GM12875 (cell line): ENCODE measurements around the gene SCARB1.

Experiments used
- H3K4me3 ChIP-seq: one replicate; pipeline ENCODE4 v1.5.1; 2011; ENCODE audit warnings: low read depth, low read length, control low read depth
- TF ChIP-seq, protein P1 (sequence below): IDR thresholded peaks from 2 replicates; pipeline ENCODE4 v1.5.1; 2011; ENCODE audit warnings: low read depth, mild to moderate bottlenecking, control low read depth, inconsistent platforms, low read length, moderate library complexity, borderline replicate concordance; ENCODE audit not compliant: insufficient read depth

SCARB1 gene

DNA sequence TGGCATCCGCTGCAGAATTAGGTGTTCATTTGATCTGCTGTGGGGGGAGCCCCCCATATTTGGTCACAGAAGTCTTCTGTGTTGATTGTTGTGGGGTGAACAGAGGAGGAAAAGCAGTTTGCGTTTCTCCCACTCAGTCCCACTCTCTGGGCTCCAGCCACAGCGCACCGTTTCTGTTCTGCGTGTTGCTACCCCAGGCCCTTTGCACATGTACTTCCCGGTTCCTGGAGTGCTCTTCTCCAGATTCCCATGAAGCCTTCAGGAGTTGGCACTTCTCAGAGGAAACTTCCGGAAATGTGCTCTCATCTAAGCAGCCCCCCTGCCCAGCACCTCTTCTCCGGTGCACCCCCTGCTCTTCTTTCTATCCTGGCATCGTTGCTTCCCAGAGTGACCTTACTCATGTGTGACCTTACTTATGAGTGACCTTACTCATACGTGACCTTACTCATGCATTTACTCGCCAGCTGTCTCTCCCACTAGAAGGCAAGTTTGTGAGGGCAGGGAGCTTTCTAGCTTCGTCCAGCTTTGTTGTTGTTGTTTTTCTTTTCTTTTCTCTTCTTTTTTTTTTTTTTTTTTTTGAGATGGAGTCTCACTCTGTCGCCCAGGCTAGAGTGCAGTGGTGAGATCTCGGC is 93.7 kb downstream of the SCARB1 start:
- TF ChIP-seq, protein P1, sequence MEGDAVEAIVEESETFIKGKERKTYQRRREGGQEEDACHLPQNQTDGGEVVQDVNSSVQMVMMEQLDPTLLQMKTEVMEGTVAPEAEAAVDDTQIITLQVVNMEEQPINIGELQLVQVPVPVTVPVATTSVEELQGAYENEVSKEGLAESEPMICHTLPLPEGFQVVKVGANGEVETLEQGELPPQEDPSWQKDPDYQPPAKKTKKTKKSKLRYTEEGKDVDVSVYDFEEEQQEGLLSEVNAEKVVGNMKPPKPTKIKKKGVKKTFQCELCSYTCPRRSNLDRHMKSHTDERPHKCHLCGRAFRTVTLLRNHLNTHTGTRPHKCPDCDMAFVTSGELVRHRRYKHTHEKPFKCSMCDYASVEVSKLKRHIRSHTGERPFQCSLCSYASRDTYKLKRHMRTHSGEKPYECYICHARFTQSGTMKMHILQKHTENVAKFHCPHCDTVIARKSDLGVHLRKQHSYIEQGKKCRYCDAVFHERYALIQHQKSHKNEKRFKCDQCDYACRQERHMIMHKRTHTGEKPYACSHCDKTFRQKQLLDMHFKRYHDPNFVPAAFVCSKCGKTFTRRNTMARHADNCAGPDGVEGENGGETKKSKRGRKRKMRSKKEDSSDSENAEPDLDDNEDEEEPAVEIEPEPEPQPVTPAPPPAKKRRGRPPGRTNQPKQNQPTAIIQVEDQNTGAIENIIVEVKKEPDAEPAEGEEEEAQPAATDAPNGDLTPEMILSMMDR = no peak
- no peak overlapping the region for H3K4me3 ChIP-seq

DNA sequence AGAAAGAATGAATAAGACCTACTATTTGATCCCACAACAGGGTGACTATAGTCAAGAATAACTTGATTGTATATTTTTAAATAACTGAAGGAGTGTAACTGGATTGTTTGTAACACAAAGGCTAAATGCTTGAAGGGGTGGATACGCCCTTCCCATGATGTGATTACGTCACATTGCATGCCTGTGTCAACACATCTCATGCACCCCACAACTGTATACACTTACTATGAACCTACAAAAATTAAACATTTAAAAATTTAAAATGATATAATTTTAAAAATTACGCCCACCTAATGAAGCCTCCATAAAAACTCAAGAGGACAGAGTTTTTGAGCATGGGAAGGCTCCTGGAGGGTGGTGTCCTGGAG is 94.5 kb downstream of the SCARB1 start:
- TF ChIP-seq, protein P1 = no peak
- H3K4me3 ChIP-seq = no peak overlapping the region

DNA sequence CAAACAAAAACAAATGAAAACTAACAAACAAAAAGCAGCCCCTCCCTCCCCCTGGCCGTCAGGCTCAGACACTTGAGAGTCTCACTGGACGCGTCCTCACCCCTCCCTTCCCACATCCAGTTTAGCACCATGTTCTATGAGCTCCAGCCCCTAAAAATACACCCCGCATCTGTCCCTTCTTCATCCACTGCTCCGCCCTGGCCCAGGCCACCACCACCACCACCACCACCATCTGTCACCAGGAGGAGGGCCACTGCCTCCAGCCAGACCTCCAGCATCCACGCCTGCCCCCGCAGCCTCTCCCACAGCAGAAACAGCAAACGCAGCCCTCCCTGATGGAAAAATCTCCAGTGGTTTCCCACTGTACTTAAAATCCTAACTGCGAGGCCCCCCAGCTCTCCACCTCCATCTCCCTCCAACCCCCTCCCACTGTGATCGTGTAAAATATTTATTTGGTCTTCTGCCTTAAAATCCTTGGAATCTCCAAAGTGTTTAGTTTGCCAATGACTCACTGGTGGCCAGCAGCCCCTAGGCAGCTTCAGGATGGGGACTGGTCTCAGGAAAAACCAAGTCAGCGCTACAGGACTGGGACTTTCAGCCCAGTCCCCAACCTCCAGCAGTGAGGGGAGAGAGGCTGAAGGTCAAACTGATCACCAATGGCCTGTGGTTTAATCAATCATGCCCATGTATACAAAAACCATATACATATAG is 95.1 kb downstream of the SCARB1 start:
- TF ChIP-seq, protein P1 = no peak
- H3K4me3 ChIP-seq = no peak overlapping the region

DNA sequence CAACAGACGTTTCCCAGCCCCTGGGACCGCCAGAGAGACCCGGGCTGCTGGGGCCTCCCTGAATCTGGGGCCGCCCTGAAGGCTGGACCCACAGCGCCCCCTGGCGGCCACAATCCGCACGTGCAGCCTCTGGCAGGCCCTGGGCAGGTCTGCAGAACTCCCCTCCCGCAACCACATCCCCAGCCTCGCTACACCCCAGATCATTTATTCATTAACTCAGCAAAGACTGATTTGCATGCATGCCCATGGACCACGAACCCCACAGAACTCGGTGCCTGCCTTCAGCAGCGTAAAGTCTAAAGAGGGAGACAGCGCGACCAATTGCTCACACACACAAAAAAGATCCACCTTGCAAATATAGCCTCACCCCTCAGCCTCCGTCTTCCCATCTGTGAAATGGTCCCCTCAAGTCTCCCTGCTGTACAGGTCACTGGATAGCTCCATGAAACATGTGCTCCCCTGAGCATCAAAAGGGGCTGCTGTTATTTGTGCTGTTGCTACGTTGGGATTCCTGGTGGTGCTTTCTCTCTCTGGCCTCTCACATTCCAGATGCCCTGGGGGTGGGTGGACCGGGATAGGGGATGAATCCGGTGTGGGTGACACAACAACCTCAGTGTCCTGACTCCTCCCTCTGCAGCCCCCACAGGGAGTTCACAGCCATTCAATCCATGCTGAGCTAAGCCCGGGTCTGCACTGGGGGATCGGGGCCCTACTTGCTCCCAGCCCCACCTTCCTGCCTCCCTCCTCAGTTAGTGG is 96.4 kb downstream of the SCARB1 start:
- H3K4me3 ChIP-seq = no peak overlapping the region
- TF ChIP-seq, protein P1 = peak; percentile 94

DNA sequence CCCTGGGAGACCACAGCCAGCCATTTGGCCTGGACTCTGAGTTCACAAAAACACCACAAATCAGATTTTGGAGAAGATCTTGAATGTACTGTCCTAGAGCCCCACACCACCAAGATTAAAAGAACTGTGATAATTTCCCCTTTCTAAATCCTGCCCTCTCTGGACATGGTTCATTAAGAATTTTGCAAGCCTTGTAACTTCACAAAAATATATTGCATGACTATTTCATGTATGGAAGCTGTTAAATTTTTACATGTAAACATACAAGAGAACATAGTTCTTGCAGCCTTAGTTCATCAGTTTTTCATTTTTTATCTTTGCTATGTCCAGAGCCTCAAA is 97.0 kb downstream of the SCARB1 start:
- no peak overlapping the region for H3K4me3 ChIP-seq
- TF ChIP-seq, protein P1 = no peak

DNA sequence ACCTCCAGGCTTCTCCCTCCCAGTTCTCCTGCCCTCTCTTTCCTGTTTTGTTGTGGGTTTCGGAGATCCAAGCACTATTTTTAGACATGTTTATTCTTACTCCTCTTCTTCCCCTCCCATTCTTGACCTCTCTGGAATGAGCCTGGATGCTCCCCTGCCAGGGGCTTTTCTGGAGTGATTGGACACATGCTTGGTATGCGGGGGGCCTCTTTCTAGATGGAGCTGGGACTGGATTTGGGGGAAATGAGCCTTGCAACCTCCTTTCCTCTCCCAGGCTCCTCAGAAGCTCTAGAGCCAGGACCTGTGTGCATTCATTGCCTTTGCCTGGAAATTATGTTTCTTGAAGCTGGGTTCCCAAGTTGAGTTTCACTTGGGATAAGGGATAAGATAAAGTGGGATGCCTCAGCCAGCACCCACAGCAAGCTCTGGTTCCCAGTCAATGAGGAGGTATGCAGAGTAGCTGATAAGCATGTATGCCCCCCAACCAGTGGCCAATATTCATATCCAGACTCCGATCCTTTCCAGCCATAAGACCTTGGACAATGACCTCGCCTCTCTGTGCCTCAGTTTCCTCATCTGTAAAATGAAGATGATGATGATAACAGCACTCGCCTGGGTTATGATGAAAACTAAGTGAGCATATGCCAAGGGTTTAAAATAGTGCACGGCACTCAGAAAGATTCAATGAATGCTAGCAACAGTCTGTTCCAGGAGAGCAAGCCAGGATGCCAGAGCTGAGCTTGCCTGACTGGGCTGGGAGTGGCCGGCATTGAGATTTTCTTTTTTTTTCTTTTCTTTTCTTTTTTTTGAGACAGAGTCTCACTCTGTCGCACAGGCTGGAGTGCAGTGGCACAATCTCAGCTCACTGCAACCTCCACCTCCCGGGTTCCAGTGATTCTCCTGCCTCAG is 97.8 kb downstream of the SCARB1 start:
- TF ChIP-seq, protein P1 = no peak

More for the DNA sequence above, 97.8 kb downstream of the SCARB1 start:
- no peak overlapping the region for H3K4me3 ChIP-seq
